Measurements from ENCODE around the gene MAN2A2. TPM values are rescaled to one million over a fixed set of nuclear protein-coding genes. Genes with fewer than 3 reads are reported as not detected.
"Not testable (repeated sequence)": the region's sequence is repeated elsewhere in the genome, so short reads cannot be mapped to it uniquely, and the experiment has no call there.

MAN2A2 gene
- total RNA-seq, 4 donors from 2014 or later = 51.3 to 91.9 (median 62.2) TPM

- no peaks in the 10 kb centered on the region for H3K9me3 ChIP-seq
- peaks cover 60% of the 10 kb centered on the region for H3K4me1 ChIP-seq
- H3K36me3 ChIP-seq = peaks cover 24% of the 10 kb centered on the region
- TF ChIP-seq CTCF (IDR thresholded peaks at IDR 0.05) (no peak), EP300 (IDR thresholded peaks at IDR 0.05) (no peak), POLR2AphosphoS5 (IDR thresholded peaks at IDR 0.05) (no peak), POLR2A (IDR thresholded peaks at IDR 0.05) (no peak)
- no peak for DNase-seq (ENCODE audit: low spot score in 2 of 2)
- H3K27me3 ChIP-seq = no peaks in the 10 kb centered on the region
- peak overlapping the region; percentile 97 for H3K27ac ChIP-seq
- H3K4me3 ChIP-seq = peak overlapping the region; percentile 81
- 16% methylated on average over 12 of the region's 12 CpGs for WGBS
Measured at GRCh38 chr15:90872486-90873184, 30.5 kb upstream of the MAN2A2 start.

GRCh38 chr15:90873488-90873997 lies 29.6 kb upstream of the MAN2A2 start:
- H3K27me3 ChIP-seq = no peaks in the 10 kb centered on the region
- no peaks in the 10 kb centered on the region for H3K9me3 ChIP-seq
- peak overlapping the region; percentile 81 for H3K4me3 ChIP-seq
- peaks cover 51% of the 10 kb centered on the region for H3K4me1 ChIP-seq
- WGBS = 82% methylated on average over 3 of the region's 6 CpGs
- H3K27ac ChIP-seq = peak overlapping the region; percentile 20
- no peak for DNase-seq (ENCODE audit: low spot score in 2 of 2)
- peaks cover 33% of the 10 kb centered on the region for H3K36me3 ChIP-seq
- TF ChIP-seq EP300 (IDR thresholded peaks at IDR 0.05) (no peak), POLR2A (IDR thresholded peaks at IDR 0.05) (no peak), CTCF (IDR thresholded peaks at IDR 0.05) (no peak), POLR2AphosphoS5 (IDR thresholded peaks at IDR 0.05) (no peak)

GRCh38 chr15:90873998-90874605 lies 29.0 kb upstream of the MAN2A2 start:
- peak overlapping the region; percentile 81 for H3K4me3 ChIP-seq
- H3K27me3 ChIP-seq = no peaks in the 10 kb centered on the region
- peaks cover 46% of the 10 kb centered on the region for H3K4me1 ChIP-seq
- DNase-seq (ENCODE audit: low spot score in 2 of 2) = peak in 1 of 2 donors; percentile 61
- WGBS = 61% methylated on average over 11 of the region's 15 CpGs
- no peak for TF ChIP-seq POLR2A (IDR thresholded peaks at IDR 0.05)
- TF ChIP-seq POLR2AphosphoS5 (IDR thresholded peaks at IDR 0.05) = no peak
- TF ChIP-seq CTCF (IDR thresholded peaks at IDR 0.05) = no peak
- TF ChIP-seq EP300 (IDR thresholded peaks at IDR 0.05) = no peak
- no peak overlapping the region for H3K27ac ChIP-seq
- H3K9me3 ChIP-seq = no peaks in the 10 kb centered on the region
- H3K36me3 ChIP-seq = peaks cover 38% of the 10 kb centered on the region

- H3K36me3 ChIP-seq = peaks cover 47% of the 10 kb centered on the region
- H3K27ac ChIP-seq = not testable (repeated sequence)
- 88% methylated on average over 9 of the region's 9 CpGs for WGBS
Measured at GRCh38 chr15:90874986-90875385, 28.1 kb upstream of the MAN2A2 start.

GRCh38 chr15:90875549-90875981 lies 27.5 kb upstream of the MAN2A2 start:
- TF ChIP-seq POLR2AphosphoS5 (IDR thresholded peaks at IDR 0.05) (no peak), EP300 (IDR thresholded peaks at IDR 0.05) (no peak), CTCF (IDR thresholded peaks at IDR 0.05) (no peak), POLR2A (IDR thresholded peaks at IDR 0.05) (no peak)
- H3K27ac ChIP-seq = no peak overlapping the region
- 95% methylated on average over 12 of the region's 12 CpGs for WGBS
- peaks cover 53% of the 10 kb centered on the region for H3K36me3 ChIP-seq
- H3K9me3 ChIP-seq = no peaks in the 10 kb centered on the region
- no peak overlapping the region for H3K4me3 ChIP-seq
- peak in 1 of 2 donors; percentile 62 for DNase-seq (ENCODE audit: low spot score in 2 of 2)
- H3K27me3 ChIP-seq = no peaks in the 10 kb centered on the region
- H3K4me1 ChIP-seq = peaks cover 31% of the 10 kb centered on the region

More at GRCh38 chr15:90874986-90875385, 28.1 kb upstream of the MAN2A2 start:
- H3K27me3 ChIP-seq; H3K9me3 ChIP-seq; H3K4me3 ChIP-seq; DNase-seq (ENCODE audit: low spot score in 2 of 2): not testable (repeated sequence)
- H3K4me1 ChIP-seq = peaks cover 37% of the 10 kb centered on the region
